GM23338 (cell line): ENCODE data around the gene GGT5. TPM values are rescaled to one million over a fixed set of nuclear protein-coding genes. Genes with fewer than 3 reads are reported as not detected.

Experiments used
- ATAC-seq: fragments of 200-7000 bp; cut with Tn5 transposase; 3 replicates; pipeline ENCODE4 v1.9.1; 2020
- DNase-seq: peaks from one replicate; pipeline ENCODE4 v3.0.0-alpha.2; 2015; ENCODE audit warnings: low spot score
- H2AFZ ChIP-seq: fragments of 200-600 bp; sonication (generic); 2 replicates; pipeline ENCODE4 v1.8.0; 2016; ENCODE audit warnings: antibody characterized with exemption, mild to moderate bottlenecking, moderate library complexity
- H3F3A ChIP-seq: fragments of 200-600 bp; sonication (generic); replicated peaks from 2 replicates; pipeline ENCODE4 v1.8.0; 2017; ENCODE audit warnings: antibody characterized with exemption, mixed run types, low read depth
- H3K27ac ChIP-seq: fragments of 200-600 bp; sonication (generic); 2 replicates; pipeline ENCODE4 v1.6.1; 2016; ENCODE audit warnings: low read depth
- H3K27me3 ChIP-seq: fragments of 200-600 bp; sonication (generic); 2 replicates; pipeline ENCODE4 v1.8.0; 2016; ENCODE audit warnings: mild to moderate bottlenecking, mixed run types, moderate library complexity; ENCODE audit not compliant: insufficient read depth
- H3K36me3 ChIP-seq: fragments of 200-600 bp; sonication (generic); 2 replicates; pipeline ENCODE4 v1.8.0; 2016; ENCODE audit warnings: mild to moderate bottlenecking; ENCODE audit not compliant: insufficient read depth
- H3K4me1 ChIP-seq: fragments of 200-600 bp; sonication (generic); 2 replicates; pipeline ENCODE4 v1.8.0; 2016; ENCODE audit warnings: mild to moderate bottlenecking, moderate library complexity; ENCODE audit not compliant: insufficient read depth
- H3K4me2 ChIP-seq: fragments of 200-600 bp; sonication (generic); 2 replicates; pipeline ENCODE4 v1.7.1; 2017; ENCODE audit warnings: mixed run types
- H3K4me3 ChIP-seq: fragments of 200-600 bp; sonication (generic); 2 replicates; pipeline ENCODE4 v1.6.1; 2016; ENCODE audit warnings: mixed run types
- H3K79me2 ChIP-seq: fragments of 200-600 bp; sonication (generic); replicated peaks from 2 replicates; pipeline ENCODE4 v1.8.0; 2017; ENCODE audit warnings: mild to moderate bottlenecking; ENCODE audit not compliant: insufficient read depth
- H3K9me2 ChIP-seq: fragments of 200-600 bp; sonication (generic); 2 replicates; pipeline ENCODE4 v1.8.0; 2017; ENCODE audit not compliant: insufficient read depth
- H4K20me1 ChIP-seq: fragments of 200-600 bp; sonication (generic); replicated peaks from 2 replicates; pipeline ENCODE4 v1.8.0; 2017; ENCODE audit warnings: mild to moderate bottlenecking; ENCODE audit not compliant: insufficient read depth
- H3K27ac Mint-ChIP-seq: 2 replicates; pipeline ENCODE4 v1.8.0; 2020; ENCODE audit warnings: inconsistent platforms, mild to moderate bottlenecking, moderate library complexity, mixed read lengths
- H3K27me3 Mint-ChIP-seq: 3 replicates; pipeline ENCODE4 v1.8.0; 2022; ENCODE audit warnings: low read depth, mild to moderate bottlenecking, moderate library complexity, mixed read lengths, inconsistent platforms; ENCODE audit not compliant: insufficient read depth, poor library complexity
- H3K36me3 Mint-ChIP-seq: 3 replicates; pipeline ENCODE4 v1.8.0; 2021; ENCODE audit warnings: low read depth, mild to moderate bottlenecking, inconsistent platforms, moderate library complexity, mixed read lengths
- H3K4me1 Mint-ChIP-seq: 3 replicates; pipeline ENCODE4 v1.8.0; 2020; ENCODE audit warnings: mild to moderate bottlenecking, inconsistent platforms, mixed read lengths
- H3K4me3 Mint-ChIP-seq: 3 replicates; pipeline ENCODE4 v1.8.0; 2021; ENCODE audit warnings: moderate library complexity, mild to moderate bottlenecking, inconsistent platforms, mixed read lengths
- H3K9me3 Mint-ChIP-seq: 3 replicates; pipeline ENCODE4 v1.8.0; 2020; ENCODE audit warnings: moderate library complexity, mild to moderate bottlenecking, inconsistent platforms, mixed read lengths
- CREB1 ChIP-seq: fragments of 250-450 bp; sonication (Bioruptor Pico); IDR thresholded peaks from 2 replicates; pipeline ENCODE4 v1.5.0; 2020; ENCODE audit warnings: low read depth, mild to moderate bottlenecking, moderate library complexity
- CTCF ChIP-seq, 2 experiments: fragments of 200-600 bp in 1 of 2; sonication (generic) in 1 of 2; conservative IDR thresholded peaks; 2 replicates each; pipeline versions ENCODE4 v1.5.1 to v1.6.1; 2016 to 2017; ENCODE audit warnings: antibody characterized with exemption in 2 of 2, low read depth in 2 of 2, mild to moderate bottlenecking in 2 of 2, moderate library complexity in 1 of 2
- ETS1 ChIP-seq: IDR thresholded peaks from 2 replicates; pipeline ENCODE4 v1.6.1; 2016; ENCODE audit warnings: antibody characterized with exemption
- EZH2 ChIP-seq: fragments of 200-600 bp; sonication (generic); IDR thresholded peaks from one replicate; pipeline ENCODE4 v1.8.0; 2017; ENCODE audit warnings: antibody characterized with exemption, mild to moderate bottlenecking, low read depth; ENCODE audit not compliant: unreplicated experiment
- EZH2phosphoT487 ChIP-seq: fragments of 200-600 bp; sonication (generic); IDR thresholded peaks from one replicate; pipeline ENCODE4 v1.8.1; 2018; ENCODE audit warnings: antibody characterized with exemption; ENCODE audit not compliant: unreplicated experiment
- JUNB ChIP-seq: IDR thresholded peaks from one replicate; pipeline ENCODE4 v1.6.1; 2016; ENCODE audit warnings: antibody characterized with exemption; ENCODE audit not compliant: unreplicated experiment
- NANOG ChIP-seq: IDR thresholded peaks from 2 replicates; pipeline ENCODE4 v1.6.1; 2016; ENCODE audit warnings: antibody characterized with exemption, borderline replicate concordance
- POLR2AphosphoS5 ChIP-seq: IDR thresholded peaks from 2 replicates; pipeline ENCODE4 v1.6.1; 2016; ENCODE audit warnings: antibody characterized with exemption, low read depth
- STAT1 ChIP-seq: IDR thresholded peaks from one replicate; pipeline ENCODE4 v1.6.1; 2016; ENCODE audit warnings: antibody characterized with exemption; ENCODE audit not compliant: unreplicated experiment
- ZNF114 ChIP-seq: fragments of 250-450 bp; sonication (Bioruptor Pico); IDR thresholded peaks from 2 replicates; pipeline ENCODE4 v1.5.0; 2020; ENCODE audit warnings: mild to moderate bottlenecking, moderate library complexity
- ZNF331 ChIP-seq: fragments of 250-450 bp; sonication (Bioruptor Pico); IDR thresholded peaks from 2 replicates; pipeline ENCODE4 v1.5.0; 2020; ENCODE audit warnings: low read depth, mild to moderate bottlenecking, moderate library complexity
- polyA plus RNA-seq: library from polyadenylated mRNA; unstranded; fragments of >200 nt; fragmentation: Nextera tagmentation; extraction: Ambion mirVana; gene quantifications from 2 replicates; pipeline ENCODE4 v1.2.1, GENCODE V29; 2016
- total RNA-seq: library from RNA; depleted of rRNA; stranded (reverse); fragments of >200 nt; shearing (Covaris generic); gene quantifications from 2 replicates; pipeline ENCODE4 v1.2.3, GENCODE V29; 2014
- TF ChIP-seq, protein P1 (sequence below): fragments of 250-450 bp; sonication (Bioruptor Pico); IDR thresholded peaks from 2 replicates; pipeline ENCODE4 v1.5.0; 2020; ENCODE audit warnings: mild to moderate bottlenecking, moderate library complexity
- TF ChIP-seq, protein P2 (sequence below): IDR thresholded peaks from one replicate; pipeline ENCODE4 v1.6.1; 2018; ENCODE audit warnings: antibody characterized with exemption; ENCODE audit not compliant: unreplicated experiment

Gene GGT5
- total and polyA plus RNA-seq, 2 experiments from 2014 or later: not detected

GRCh38 chr22:24184057-24184798, 60.7 kb downstream of the GGT5 start:
- Mint-ChIP-seq H3K27ac (no peak overlapping the region), H3K4me3 (no peak overlapping the region), H3K9me3 (no peaks in the 10 kb centered on the region), H3K27me3 (peaks cover 11% of the 10 kb centered on the region), H3K36me3 (no peaks in the 10 kb centered on the region), H3K4me1 (peaks cover 6% of the 10 kb centered on the region; the same call in 2 of the 3 replicates)
- Histone ChIP-seq H3K4me1 (peaks cover 7% of the 10 kb centered on the region; the same call in 1 of the 2 replicates), H3K79me2 (no peaks in the 10 kb centered on the region), H3K4me2 (no peak overlapping the region), H4K20me1 (no peaks in the 10 kb centered on the region), H3F3A (no peaks in the 10 kb centered on the region), H3K27ac (no peak overlapping the region), H2AFZ (no peak overlapping the region), H3K27me3 (no peaks in the 10 kb centered on the region), H3K9me2 (no peaks in the 10 kb centered on the region), H3K4me3 (no peak overlapping the region), H3K36me3 (no peaks in the 10 kb centered on the region)
- ATAC-seq (no peak), DNase-seq (no peak)
- TF ChIP-seq JUNB (no peak), STAT1 (no peak), EZH2 (no peak), CTCF (conservative IDR thresholded peaks at IDR 0.05; ENCODE audit: low read depth in 2 of 2) (no peak), POLR2AphosphoS5 (no peak), ETS1 (no peak), CREB1 (no peak), ZNF331 (CRISPR knock-in tag) (no peak), NANOG (no peak), EZH2phosphoT487 (no peak), ZNF114 (CRISPR knock-in tag) (no peak)
- TF ChIP-seq, protein P1, sequence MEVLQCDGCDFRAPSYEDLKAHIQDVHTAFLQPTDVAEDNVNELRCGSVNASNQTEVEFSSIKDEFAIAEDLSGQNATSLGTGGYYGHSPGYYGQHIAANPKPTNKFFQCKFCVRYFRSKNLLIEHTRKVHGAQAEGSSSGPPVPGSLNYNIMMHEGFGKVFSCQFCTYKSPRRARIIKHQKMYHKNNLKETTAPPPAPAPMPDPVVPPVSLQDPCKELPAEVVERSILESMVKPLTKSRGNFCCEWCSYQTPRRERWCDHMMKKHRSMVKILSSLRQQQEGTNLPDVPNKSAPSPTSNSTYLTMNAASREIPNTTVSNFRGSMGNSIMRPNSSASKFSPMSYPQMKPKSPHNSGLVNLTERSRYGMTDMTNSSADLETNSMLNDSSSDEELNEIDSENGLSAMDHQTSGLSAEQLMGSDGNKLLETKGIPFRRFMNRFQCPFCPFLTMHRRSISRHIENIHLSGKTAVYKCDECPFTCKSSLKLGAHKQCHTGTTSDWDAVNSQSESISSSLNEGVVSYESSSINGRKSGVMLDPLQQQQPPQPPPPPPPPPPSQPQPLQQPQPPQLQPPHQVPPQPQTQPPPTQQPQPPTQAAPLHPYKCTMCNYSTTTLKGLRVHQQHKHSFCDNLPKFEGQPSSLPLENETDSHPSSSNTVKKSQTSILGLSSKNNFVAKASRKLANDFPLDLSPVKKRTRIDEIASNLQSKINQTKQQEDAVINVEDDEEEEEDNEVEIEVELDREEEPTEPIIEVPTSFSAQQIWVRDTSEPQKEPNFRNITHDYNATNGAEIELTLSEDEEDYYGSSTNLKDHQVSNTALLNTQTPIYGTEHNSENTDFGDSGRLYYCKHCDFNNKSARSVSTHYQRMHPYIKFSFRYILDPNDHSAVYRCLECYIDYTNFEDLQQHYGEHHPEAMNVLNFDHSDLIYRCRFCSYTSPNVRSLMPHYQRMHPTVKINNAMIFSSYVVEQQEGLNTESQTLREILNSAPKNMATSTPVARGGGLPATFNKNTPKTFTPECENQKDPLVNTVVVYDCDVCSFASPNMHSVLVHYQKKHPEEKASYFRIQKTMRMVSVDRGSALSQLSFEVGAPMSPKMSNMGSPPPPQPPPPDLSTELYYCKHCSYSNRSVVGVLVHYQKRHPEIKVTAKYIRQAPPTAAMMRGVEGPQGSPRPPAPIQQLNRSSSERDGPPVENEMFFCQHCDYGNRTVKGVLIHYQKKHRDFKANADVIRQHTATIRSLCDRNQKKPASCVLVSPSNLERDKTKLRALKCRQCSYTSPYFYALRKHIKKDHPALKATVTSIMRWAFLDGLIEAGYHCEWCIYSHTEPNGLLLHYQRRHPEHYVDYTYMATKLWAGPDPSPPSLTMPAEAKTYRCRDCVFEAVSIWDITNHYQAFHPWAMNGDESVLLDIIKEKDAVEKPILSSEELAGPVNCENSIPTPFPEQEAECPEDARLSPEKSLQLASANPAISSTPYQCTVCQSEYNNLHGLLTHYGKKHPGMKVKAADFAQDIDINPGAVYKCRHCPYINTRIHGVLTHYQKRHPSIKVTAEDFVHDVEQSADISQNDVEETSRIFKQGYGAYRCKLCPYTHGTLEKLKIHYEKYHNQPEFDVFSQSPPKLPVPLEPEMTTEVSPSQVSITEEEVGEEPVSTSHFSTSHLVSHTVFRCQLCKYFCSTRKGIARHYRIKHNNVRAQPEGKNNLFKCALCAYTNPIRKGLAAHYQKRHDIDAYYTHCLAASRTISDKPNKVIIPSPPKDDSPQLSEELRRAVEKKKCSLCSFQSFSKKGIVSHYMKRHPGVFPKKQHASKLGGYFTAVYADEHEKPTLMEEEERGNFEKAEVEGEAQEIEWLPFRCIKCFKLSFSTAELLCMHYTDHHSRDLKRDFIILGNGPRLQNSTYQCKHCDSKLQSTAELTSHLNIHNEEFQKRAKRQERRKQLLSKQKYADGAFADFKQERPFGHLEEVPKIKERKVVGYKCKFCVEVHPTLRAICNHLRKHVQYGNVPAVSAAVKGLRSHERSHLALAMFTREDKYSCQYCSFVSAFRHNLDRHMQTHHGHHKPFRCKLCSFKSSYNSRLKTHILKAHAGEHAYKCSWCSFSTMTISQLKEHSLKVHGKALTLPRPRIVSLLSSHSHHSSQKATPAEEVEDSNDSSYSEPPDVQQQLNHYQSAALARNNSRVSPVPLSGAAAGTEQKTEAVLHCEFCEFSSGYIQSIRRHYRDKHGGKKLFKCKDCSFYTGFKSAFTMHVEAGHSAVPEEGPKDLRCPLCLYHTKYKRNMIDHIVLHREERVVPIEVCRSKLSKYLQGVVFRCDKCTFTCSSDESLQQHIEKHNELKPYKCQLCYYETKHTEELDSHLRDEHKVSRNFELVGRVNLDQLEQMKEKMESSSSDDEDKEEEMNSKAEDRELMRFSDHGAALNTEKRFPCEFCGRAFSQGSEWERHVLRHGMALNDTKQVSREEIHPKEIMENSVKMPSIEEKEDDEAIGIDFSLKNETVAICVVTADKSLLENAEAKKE (CRISPR knock-in tag): no peak
- TF ChIP-seq, protein P2, sequence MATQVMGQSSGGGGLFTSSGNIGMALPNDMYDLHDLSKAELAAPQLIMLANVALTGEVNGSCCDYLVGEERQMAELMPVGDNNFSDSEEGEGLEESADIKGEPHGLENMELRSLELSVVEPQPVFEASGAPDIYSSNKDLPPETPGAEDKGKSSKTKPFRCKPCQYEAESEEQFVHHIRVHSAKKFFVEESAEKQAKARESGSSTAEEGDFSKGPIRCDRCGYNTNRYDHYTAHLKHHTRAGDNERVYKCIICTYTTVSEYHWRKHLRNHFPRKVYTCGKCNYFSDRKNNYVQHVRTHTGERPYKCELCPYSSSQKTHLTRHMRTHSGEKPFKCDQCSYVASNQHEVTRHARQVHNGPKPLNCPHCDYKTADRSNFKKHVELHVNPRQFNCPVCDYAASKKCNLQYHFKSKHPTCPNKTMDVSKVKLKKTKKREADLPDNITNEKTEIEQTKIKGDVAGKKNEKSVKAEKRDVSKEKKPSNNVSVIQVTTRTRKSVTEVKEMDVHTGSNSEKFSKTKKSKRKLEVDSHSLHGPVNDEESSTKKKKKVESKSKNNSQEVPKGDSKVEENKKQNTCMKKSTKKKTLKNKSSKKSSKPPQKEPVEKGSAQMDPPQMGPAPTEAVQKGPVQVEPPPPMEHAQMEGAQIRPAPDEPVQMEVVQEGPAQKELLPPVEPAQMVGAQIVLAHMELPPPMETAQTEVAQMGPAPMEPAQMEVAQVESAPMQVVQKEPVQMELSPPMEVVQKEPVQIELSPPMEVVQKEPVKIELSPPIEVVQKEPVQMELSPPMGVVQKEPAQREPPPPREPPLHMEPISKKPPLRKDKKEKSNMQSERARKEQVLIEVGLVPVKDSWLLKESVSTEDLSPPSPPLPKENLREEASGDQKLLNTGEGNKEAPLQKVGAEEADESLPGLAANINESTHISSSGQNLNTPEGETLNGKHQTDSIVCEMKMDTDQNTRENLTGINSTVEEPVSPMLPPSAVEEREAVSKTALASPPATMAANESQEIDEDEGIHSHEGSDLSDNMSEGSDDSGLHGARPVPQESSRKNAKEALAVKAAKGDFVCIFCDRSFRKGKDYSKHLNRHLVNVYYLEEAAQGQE: no peak
